ENCODE results near the gene IWS1. TPM values are rescaled to one million over a fixed set of nuclear protein-coding genes. Genes with fewer than 3 reads are reported as not detected.

Gene IWS1
- total RNA-seq, 1 donor from 2014 or later: 39.3 TPM

GRCh38 chr2:127472268-127472667, 54.0 kb downstream of the IWS1 start:
- Histone ChIP-seq H3K27ac (no peak overlapping the region), H3K9me3 (no peaks in the 10 kb centered on the region), H3K36me3 (peaks cover 8% of the 10 kb centered on the region), H3K4me3 (no peak overlapping the region), H3K27me3 (no peaks in the 10 kb centered on the region), H3K4me1 (no peaks in the 10 kb centered on the region)
- ATAC-seq (no peak), DNase-seq (no peak)
- intact Hi-C loops (cut with DNase I): no loop called here
- TF ChIP-seq CTCF (IDR thresholded peaks at IDR 0.05): no peak

GRCh38 chr2:127471286-127471988, 54.9 kb downstream of the IWS1 start:
- DNase-seq: no peak
- Histone ChIP-seq H3K27ac (no peak overlapping the region), H3K4me1 (no peaks in the 10 kb centered on the region), H3K27me3 (no peaks in the 10 kb centered on the region), H3K36me3 (peaks cover 8% of the 10 kb centered on the region), H3K4me3 (no peak overlapping the region), H3K9me3 (no peaks in the 10 kb centered on the region)
- no peak for TF ChIP-seq CTCF (IDR thresholded peaks at IDR 0.05)
- intact Hi-C loops (cut with DNase I): no loop called here
- no peak for ATAC-seq

GRCh38 chr2:127469974-127470373, 56.3 kb downstream of the IWS1 start:
- DNase-seq (no peak), ATAC-seq (no peak)
- no peaks in the 10 kb centered on the region for H3K4me1 ChIP-seq
- no peak overlapping the region for H3K4me3 ChIP-seq
- no peak for TF ChIP-seq CTCF (IDR thresholded peaks at IDR 0.05)
- no peaks in the 10 kb centered on the region for H3K9me3 ChIP-seq
- intact Hi-C loops (cut with DNase I): no loop called here
- H3K36me3 ChIP-seq: peaks cover 8% of the 10 kb centered on the region
- no peaks in the 10 kb centered on the region for H3K27me3 ChIP-seq
- no peak overlapping the region for H3K27ac ChIP-seq

- ATAC-seq: no peak
- Histone ChIP-seq H3K4me1 (no peaks in the 10 kb centered on the region), H3K36me3 (peaks cover 8% of the 10 kb centered on the region), H3K27ac (no peak overlapping the region), H3K9me3 (no peaks in the 10 kb centered on the region), H3K27me3 (no peaks in the 10 kb centered on the region), H3K4me3 (no peak overlapping the region)
- intact Hi-C loops (cut with DNase I): no loop called here
- TF ChIP-seq CTCF (IDR thresholded peaks at IDR 0.05): no peak
- no peak for DNase-seq
These were observed 57.2 kb downstream of the IWS1 start for GRCh38 chr2:127469051-127469450.

- TF ChIP-seq CTCF (IDR thresholded peaks at IDR 0.05): no peak
- Histone ChIP-seq H3K9me3 (no peaks in the 10 kb centered on the region), H3K27me3 (no peaks in the 10 kb centered on the region), H3K36me3 (peaks cover 12% of the 10 kb centered on the region), H3K4me3 (no peak overlapping the region), H3K4me1 (no peaks in the 10 kb centered on the region), H3K27ac (no peak overlapping the region)
- intact Hi-C loops (cut with DNase I): no loop called here
- ATAC-seq (no peak), DNase-seq (no peak)
These were observed 61.0 kb downstream of the IWS1 start for GRCh38 chr2:127465258-127465657.

All from upper lobe of right lung (tissue), 1 donor.